ENCODE results near the gene FBXL17. TPM values are rescaled to one million over a fixed set of nuclear protein-coding genes. Genes with fewer than 3 reads are reported as not detected.

The FBXL17 gene
- total and polyA plus RNA-seq, 2 of the 4 experiments (the other 2 are of a cell fraction), result 3.9 to 8.1 TPM

- CTCF ChIA-PET, result no interaction called here
- no peak for TF ChIP-seq ELK1 (IDR thresholded peaks at IDR 0.05; ENCODE audit: borderline replicate concordance, low read depth, low read length)
- TF ChIP-seq CTCF (conservative IDR thresholded peaks at IDR 0.05; ENCODE audit: low read depth, low read length), result no peak
- no peak for TF ChIP-seq FOS (IDR thresholded peaks at IDR 0.05; ENCODE audit: low read depth, low read length)
- no peak for TF ChIP-seq RCOR1 (IDR thresholded peaks at IDR 0.05; ENCODE audit: insufficient replicate concordance, low read length)
- no peak for TF ChIP-seq NFE2L2 (IDR thresholded peaks at IDR 0.05; ENCODE audit: low read depth, low read length)
- no peak for TF ChIP-seq MAZ (IDR thresholded peaks at IDR 0.05; ENCODE audit: borderline replicate concordance, low read depth, low read length)
- TF ChIP-seq POLR2A (IDR thresholded peaks at IDR 0.05; ENCODE audit: low read depth, low read length), result no peak
- no peak for TF ChIP-seq CHD1 (IDR thresholded peaks at IDR 0.05; ENCODE audit: low read depth, low read length)
- TF ChIP-seq BHLHE40 (IDR thresholded peaks at IDR 0.05; ENCODE audit: low read depth, low read length), result no peak
- no peak for TF ChIP-seq SMC3 (IDR thresholded peaks at IDR 0.05; ENCODE audit: low read depth, low read length)
- TF ChIP-seq USF2 (IDR thresholded peaks at IDR 0.05; ENCODE audit: low read depth, low read length), result no peak
- no peak for TF ChIP-seq MXI1 (IDR thresholded peaks at IDR 0.05; ENCODE audit: borderline replicate concordance, low read depth, low read length)
- no peak for TF ChIP-seq RAD21 (IDR thresholded peaks at IDR 0.05; ENCODE audit: low read length)
- no peak for TF ChIP-seq CEBPB (IDR thresholded peaks at IDR 0.05; ENCODE audit: low read depth, low read length)
- no peak for TF ChIP-seq MAFK (IDR thresholded peaks at IDR 0.05; ENCODE audit: low read depth, low read length)
- TF ChIP-seq RFX5 (IDR thresholded peaks at IDR 0.05; ENCODE audit: low read depth, low read length), result no peak
- no peak overlapping the region for H3K14ac ChIP-seq (replicated peaks; ENCODE audit: low read depth, low read length)
- H3K27ac ChIP-seq (ENCODE audit: insufficient read depth, low read length), result no peak overlapping the region
- H3K4me3 ChIP-seq (ENCODE audit: insufficient read depth, low read depth, low read length), result no peak overlapping the region
- H3K4me2 ChIP-seq (ENCODE audit: low read depth, low read length), result no peak overlapping the region
- no peak overlapping the region for H2AK9ac ChIP-seq (replicated peaks; ENCODE audit: low read depth, low read length, poor library complexity)
- POLR2A ChIA-PET (ENCODE audit: unreplicated experiment), result no interaction called here
- no peaks in the 10 kb centered on the region for H3K9me3 ChIP-seq (ENCODE audit: control insufficient read depth, insufficient read depth, low read length)
- no peak overlapping the region for H3K56ac ChIP-seq (ENCODE audit: extremely low read depth, insufficient read depth, low read length)
- H3K27me3 ChIP-seq (ENCODE audit: control insufficient read depth, insufficient read depth, low read length), result no peaks in the 10 kb centered on the region
- H3K4ac ChIP-seq (ENCODE audit: low read depth, low read length), result no peak overlapping the region
- H2AK5ac ChIP-seq (ENCODE audit: low read depth, low read length), result no peak overlapping the region
- H2BK120ac ChIP-seq (ENCODE audit: low read depth, low read length), result no peak overlapping the region
- peaks cover 2% of the 10 kb centered on the region; the same call in 1 of the 2 replicates for H3K9me1 ChIP-seq (ENCODE audit: insufficient read depth, low read length)
- intact Hi-C loops (cut with micrococcal nuclease) (no loop called here), dilution Hi-C loops (cut with HindIII; ENCODE audit: low sequenced_read_pairs, unreplicated experiment) (no loop called here), in situ Hi-C loops (cut with MboI; ENCODE audit: low sequenced_read_pairs) (no loop called here)
- H2BK5ac ChIP-seq (ENCODE audit: low read depth, low read length, poor library complexity, severe bottlenecking), result no peak overlapping the region
- no CpG with 5 or more reads among the region's 1 CpG for WGBS, 2 experiments (ENCODE audit: extremely low coverage in 2 of 2, insufficient read length in 1 of 2)
- no peak overlapping the region for H2BK15ac ChIP-seq (ENCODE audit: low read depth, low read length)
- no peak overlapping the region for H4K8ac ChIP-seq (ENCODE audit: low read depth in 2 of 2, low read length in 2 of 2)
- no TSS peak for BruUV-seq (replicated peaks)
- H4K5ac ChIP-seq (ENCODE audit: low read depth, low read length), result no peak overlapping the region
- DNase-seq (no peak), ATAC-seq (ENCODE audit: low read depth) (no peak)
- no peak overlapping the region for H2BK20ac ChIP-seq (ENCODE audit: low read depth, low read length)
- H3K79me1 ChIP-seq (ENCODE audit: low read depth in 1 of 2, low read length in 2 of 2), result no peaks in the 10 kb centered on the region
- no peak overlapping the region for H4K91ac ChIP-seq (ENCODE audit: insufficient read depth, low read depth, low read length)
- H3K18ac ChIP-seq (ENCODE audit: low read depth, low read length), result no peak overlapping the region
- H3K4me1 ChIP-seq (ENCODE audit: control insufficient read depth, insufficient read depth, low read length), result no peaks in the 10 kb centered on the region
- H4K20me1 ChIP-seq (ENCODE audit: insufficient read depth, low read length), result no peaks in the 10 kb centered on the region
- H3K23ac ChIP-seq (ENCODE audit: low read depth, low read length), result no peak overlapping the region
- no peak overlapping the region for H2AFZ ChIP-seq (replicated peaks; ENCODE audit: low read length, poor library complexity)
- no peak overlapping the region for H3K9ac ChIP-seq (ENCODE audit: low read depth, low read length)
- no peaks in the 10 kb centered on the region for H3K36me3 ChIP-seq (ENCODE audit: control insufficient read depth, insufficient read depth, low read length)
Measured at GRCh38 chr5:108024986-108025385, 356.9 kb downstream of the FBXL17 start.

Data from IMR-90 (cell line).